Brain microvascular endothelial cell (primary cell): ENCODE data around the gene USH2A.

Source experiments
- DNase-seq: peaks from one replicate; pipeline ENCODE4 v3.0.0-alpha.2; 2020
- H3K27ac ChIP-seq: fragments of 250-450 bp; sonication (Bioruptor Pico); 2 replicates; pipeline ENCODE4 v1.5.1; 2020; ENCODE audit warnings: mild to moderate bottlenecking, moderate library complexity
- H3K27me3 ChIP-seq: fragments of 250-450 bp; sonication (Bioruptor Pico); replicated peaks from 2 replicates; pipeline ENCODE4 v1.5.1; 2020; ENCODE audit warnings: mild to moderate bottlenecking
- H3K36me3 ChIP-seq: fragments of 250-450 bp; sonication (Bioruptor Pico); replicated peaks from 2 replicates; pipeline ENCODE4 v1.5.1; 2020; ENCODE audit warnings: mild to moderate bottlenecking
- H3K4me3 ChIP-seq: 2 replicates; pipeline ENCODE4 v1.5.1; 2011; ENCODE audit warnings: low read depth, mild to moderate bottlenecking, control low read depth, low read length, moderate library complexity
- CTCF ChIP-seq: IDR thresholded peaks from 2 replicates; pipeline ENCODE4 v1.5.1; 2011; ENCODE audit warnings: low read depth, mild to moderate bottlenecking, moderate library complexity, low read length, control low read depth, inconsistent platforms; ENCODE audit errors: missing control alignments
- in situ Hi-C: cut with HindIII; loops from 2 replicates; pipeline ENCODE4 v1.10.0; 2017; ENCODE audit warnings: low sequenced_read_pairs, low pct_ligation_motif_present

USH2A gene

GRCh38 chr1:216303690-216304089 lies 119.6 kb downstream of the USH2A start:
- DNase-seq, result no peak
- no peak overlapping the region for H3K4me3 ChIP-seq

GRCh38 chr1:216293683-216294082 lies 129.6 kb downstream of the USH2A start:
- no peak for DNase-seq

More at GRCh38 chr1:216303690-216304089, 119.6 kb downstream of the USH2A start:
- no peak for TF ChIP-seq CTCF
- Histone ChIP-seq H3K27me3 (no peaks in the 10 kb centered on the region), H3K36me3 (no peaks in the 10 kb centered on the region), H3K27ac (no peak overlapping the region)
- in situ Hi-C loops, result no loop called here

GRCh38 chr1:216290074-216290473 lies 133.2 kb downstream of the USH2A start:
- TF ChIP-seq CTCF, result no peak
- Histone ChIP-seq H3K27me3 (no peaks in the 10 kb centered on the region), H3K36me3 (no peaks in the 10 kb centered on the region), H3K27ac (no peak overlapping the region), H3K4me3 (no peak overlapping the region)
- DNase-seq, result no peak
- in situ Hi-C loops, result no loop called here

More at GRCh38 chr1:216293683-216294082, 129.6 kb downstream of the USH2A start:
- TF ChIP-seq CTCF, result no peak
- H3K27ac ChIP-seq, result no peak overlapping the region
- H3K4me3 ChIP-seq, result no peak overlapping the region
- no peaks in the 10 kb centered on the region for H3K36me3 ChIP-seq
- in situ Hi-C loops, result no loop called here
- H3K27me3 ChIP-seq, result no peaks in the 10 kb centered on the region

GRCh38 chr1:216285052-216285451 lies 138.2 kb downstream of the USH2A start:
- no peaks in the 10 kb centered on the region for H3K27me3 ChIP-seq
- DNase-seq, result no peak
- no peak overlapping the region for H3K4me3 ChIP-seq
- in situ Hi-C loops, result no loop called here
- H3K36me3 ChIP-seq, result no peaks in the 10 kb centered on the region
- H3K27ac ChIP-seq, result no peak overlapping the region
- no peak for TF ChIP-seq CTCF

GRCh38 chr1:216281757-216282156 lies 141.5 kb downstream of the USH2A start:
- H3K27ac ChIP-seq, result no peak overlapping the region
- H3K36me3 ChIP-seq, result no peaks in the 10 kb centered on the region
- no peak for DNase-seq
- no peaks in the 10 kb centered on the region for H3K27me3 ChIP-seq
- in situ Hi-C loops, result no loop called here
- H3K4me3 ChIP-seq, result no peak overlapping the region
- no peak for TF ChIP-seq CTCF

GRCh38 chr1:216270086-216270773 lies 153.0 kb downstream of the USH2A start:
- in situ Hi-C loops, result no loop called here

More at GRCh38 chr1:216270086-216270773, 153.0 kb downstream of the USH2A start:
- Histone ChIP-seq H3K27ac (no peak overlapping the region), H3K36me3 (no peaks in the 10 kb centered on the region), H3K27me3 (no peaks in the 10 kb centered on the region), H3K4me3 (no peak overlapping the region)
- DNase-seq, result no peak
- no peak for TF ChIP-seq CTCF
